Aorta (tissue), 5 donors: ENCODE measurements around the gene SFRP2. TPM values are rescaled to one million over a fixed set of nuclear protein-coding genes. Genes with fewer than 3 reads are reported as not detected.
A peak's percentile ranks its signal among the peaks of the same experiment; 100 is the strongest.

ENCODE experiments used
- ATAC-seq: fragments of 200-7000 bp; cut with Tn5 transposase; one replicate; pipeline ENCODE4 v1.9.1; 2022; ENCODE audit warnings: moderate library complexity; ENCODE audit not compliant: low FRiP score
- DNase-seq, 2 donors: peaks; one replicate each; pipeline ENCODE4 v3.0.0-alpha.2; 2020
- H3K27ac ChIP-seq, 2 donors: one replicate each; pipeline ENCODE4 v1.5.1; 2013; ENCODE audit warnings: low read length in 2 of 2, mild to moderate bottlenecking in 2 of 2, moderate library complexity in 2 of 2, control low read depth in 1 of 2, inconsistent platforms in 1 of 2, low read depth in 1 of 2
- H3K27me3 ChIP-seq, 2 donors: one replicate each; pipeline ENCODE4 v1.6.1; 2013; ENCODE audit warnings: control low read depth in 1 of 2, low read length in 1 of 2, mild to moderate bottlenecking in 1 of 2, moderate library complexity in 1 of 2; ENCODE audit not compliant: insufficient read depth in 2 of 2, control insufficient read depth in 1 of 2
- H3K36me3 ChIP-seq, 2 donors: one replicate each; pipeline ENCODE4 v1.6.1; 2013; ENCODE audit warnings: control low read depth in 1 of 2, low read length in 1 of 2, mild to moderate bottlenecking in 1 of 2; ENCODE audit not compliant: insufficient read depth in 2 of 2, control insufficient read depth in 1 of 2
- H3K4me1 ChIP-seq, 2 donors: one replicate each; pipeline ENCODE4 v1.6.1; 2013; ENCODE audit warnings: low read length in 2 of 2, control low read depth in 1 of 2, mild to moderate bottlenecking in 1 of 2, moderate library complexity in 1 of 2; ENCODE audit not compliant: insufficient read depth in 2 of 2, control insufficient read depth in 1 of 2
- H3K4me3 ChIP-seq, 2 donors: one replicate each; pipeline ENCODE4 v1.5.1; 2013; ENCODE audit warnings: low read length in 2 of 2, control low read depth in 1 of 2, mild to moderate bottlenecking in 1 of 2
- H3K9me3 ChIP-seq: one replicate; pipeline ENCODE4 v1.6.1; 2013; ENCODE audit warnings: mild to moderate bottlenecking, low read length; ENCODE audit not compliant: control insufficient read depth
- WGBS, 2 donors: extraction: QIAGEN DNeasy Blood & Tissue Kit; methylation state at CpG; one replicate each; pipeline ENCODE4 v1.1.7; 2013; 5-methylcytosine and 5-hydroxymethylcytosine counted together
- intact Hi-C, 2 donors: fragments of 100-400 bp; cut with DNase I; formaldehyde crosslinking; loops; one replicate each; pipeline versions ENCODE4 v1.14.2 to v1.15.0; 2022
- long read RNA-seq, 2 donors: library from polyadenylated mRNA; unstranded; transcript quantifications; one replicate each; pipeline ENCODE4 v2.0.0, GENCODE V29; 2020 to 2021
- polyA plus RNA-seq, 2 donors: library from polyadenylated mRNA; stranded (reverse); fragments of 200-250 nt; gene quantifications; one replicate each; pipeline ENCODE4 v1.2.3, GENCODE V29; 2013
- total RNA-seq, 2 donors: library from RNA; stranded (reverse); fragmentation: NEBNext Ultra II Directional; extraction: Animal tissue kit (Norgen Biotek cat#: 25700); gene quantifications; one replicate each; pipeline ENCODE4 v1.2.1, GENCODE V29; 2021
- donor health status: healthy with polysubstance abuse.
- donor health status: Bipolar disorder and iron deficiency.
- donor health status: DM: no; HTN: no; CAD: no.
- donor health status: DM: no; HTN: no; CAD: no.
- donor health status: DM: yes; HTN: yes; CAD: no.

The SFRP2 gene, protein sequence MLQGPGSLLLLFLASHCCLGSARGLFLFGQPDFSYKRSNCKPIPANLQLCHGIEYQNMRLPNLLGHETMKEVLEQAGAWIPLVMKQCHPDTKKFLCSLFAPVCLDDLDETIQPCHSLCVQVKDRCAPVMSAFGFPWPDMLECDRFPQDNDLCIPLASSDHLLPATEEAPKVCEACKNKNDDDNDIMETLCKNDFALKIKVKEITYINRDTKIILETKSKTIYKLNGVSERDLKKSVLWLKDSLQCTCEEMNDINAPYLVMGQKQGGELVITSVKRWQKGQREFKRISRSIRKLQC
- total RNA-seq (1,000 to 10,000 TPM in 1 of 2 donors, 10 to 100 TPM in 1; 91.0 to 1,198 TPM), polyA plus RNA-seq (10 to 100 TPM in 1 of 2 donors, under 1 TPM in 1; 0.92 to 13.0 TPM)
- long read RNA-seq, donor 1, transcript SFRP2-201 (3 exons, 2,032 nt), result major isoform, 789 of 796 reads
- long read RNA-seq, donor 1, partial matches to known transcripts, result 5 of 796 reads
- long read RNA-seq, donor 1, other reads (novel, unspliced or antisense), result 2 of 796 reads
- long read RNA-seq, donor 2, transcript SFRP2-201 (3 exons, 2,032 nt), result major isoform, 2,294 of 2,363 reads
- long read RNA-seq, donor 2, partial matches to known transcripts, result 54 of 2,363 reads
- long read RNA-seq, donor 2, other reads (novel, unspliced or antisense), result 15 of 2,363 reads

DNA sequence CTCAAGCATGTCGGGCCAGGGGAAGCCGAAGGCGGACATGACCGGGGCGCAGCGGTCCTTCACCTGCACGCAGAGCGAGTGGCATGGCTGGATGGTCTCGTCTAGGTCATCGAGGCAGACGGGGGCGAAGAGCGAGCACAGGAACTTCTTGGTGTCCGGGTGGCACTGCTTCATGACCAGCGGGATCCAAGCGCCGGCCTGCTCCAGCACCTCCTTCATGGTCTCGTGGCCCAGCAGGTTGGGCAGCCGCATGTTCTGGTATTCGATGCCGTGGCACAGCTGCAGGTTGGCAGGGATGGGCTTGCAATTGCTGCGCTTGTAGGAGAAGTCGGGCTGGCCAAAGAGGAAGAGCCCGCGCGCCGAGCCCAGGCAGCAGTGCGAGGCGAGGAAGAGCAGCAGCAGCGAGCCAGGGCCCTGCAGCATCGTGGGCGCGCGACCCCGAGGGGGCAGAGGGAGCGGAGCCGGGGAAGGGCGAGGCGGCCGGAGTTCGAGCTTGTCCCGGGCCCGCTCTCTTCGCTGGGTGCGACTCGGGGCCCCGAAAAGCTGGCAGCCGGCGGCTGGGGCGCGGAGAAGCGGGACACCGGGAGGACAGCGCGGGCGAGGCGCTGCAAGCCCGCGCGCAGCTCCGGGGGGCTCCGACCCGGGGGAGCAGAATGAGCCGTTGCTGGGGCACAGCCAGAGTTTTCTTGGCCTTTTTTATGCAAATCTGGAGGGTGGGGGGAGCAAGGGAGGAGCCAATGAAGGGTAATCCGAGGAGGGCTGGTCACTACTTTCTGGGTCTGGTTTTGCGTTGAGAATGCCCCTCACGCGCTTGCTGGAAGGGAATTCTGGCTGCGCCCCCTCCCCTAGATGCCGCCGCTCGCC, at the start of gene SFRP2:
SFRP2 (minus strand) TSS at position 671 of the 864 bp plus-strand sequence; CDS start at position 423, 248 bp downstream.
- H3K27me3 ChIP-seq, result no peaks in the 10 kb centered on the region
- 2 to 3% methylated on average over 64 to 72 of the region's 72 CpGs for WGBS, 2 donors
- H3K36me3 ChIP-seq, result no peaks in the 10 kb centered on the region
- H3K9me3 ChIP-seq, result no peaks in the 10 kb centered on the region
- ATAC-seq (no peak), DNase-seq (peak in 1 of 2 donors; percentile 58)
- no peak within 1 kb of the TSS for H3K27ac ChIP-seq
- peak within 1 kb of the TSS in 1 of 2 donors; percentile 45 for H3K4me3 ChIP-seq
- peaks cover 0 to 2% of the 10 kb centered on the region in 2 donors for H3K4me1 ChIP-seq
- intact Hi-C loops, result no loop called here

DNA sequence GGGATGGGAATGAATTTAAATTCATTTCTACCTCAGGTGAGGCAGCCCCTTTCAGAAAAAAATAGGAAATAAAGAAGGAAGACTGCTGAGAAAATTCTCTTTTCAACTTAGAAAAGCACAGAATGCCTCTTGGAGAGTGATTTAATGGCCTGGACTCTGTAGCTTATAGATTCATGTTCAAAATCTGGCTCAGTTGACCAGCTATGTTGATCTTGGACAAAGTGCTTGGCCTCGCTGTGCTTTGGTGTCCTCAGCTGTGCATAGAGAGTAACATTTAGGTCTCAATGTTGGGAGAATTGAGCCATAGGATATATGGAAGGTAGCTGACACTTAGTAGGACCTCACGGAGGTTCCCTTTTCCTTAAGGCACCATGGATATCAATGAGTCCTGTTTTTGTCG, 49.7 kb upstream of the SFRP2 start:
- intact Hi-C loops, result no loop called here
- H3K27me3 ChIP-seq, result peaks cover 0 to 2% of the 10 kb centered on the region in 2 donors
- no peaks in the 10 kb centered on the region for H3K36me3 ChIP-seq
- no peaks in the 10 kb centered on the region for H3K9me3 ChIP-seq
- H3K27ac ChIP-seq, result no peak overlapping the region
- H3K4me1 ChIP-seq, result no peaks in the 10 kb centered on the region
- 27 to 40% methylated on average over 3 of the region's 3 CpGs for WGBS, 2 donors
- H3K4me3 ChIP-seq, result no peak overlapping the region
- ATAC-seq (no peak), DNase-seq (no peak)

DNA sequence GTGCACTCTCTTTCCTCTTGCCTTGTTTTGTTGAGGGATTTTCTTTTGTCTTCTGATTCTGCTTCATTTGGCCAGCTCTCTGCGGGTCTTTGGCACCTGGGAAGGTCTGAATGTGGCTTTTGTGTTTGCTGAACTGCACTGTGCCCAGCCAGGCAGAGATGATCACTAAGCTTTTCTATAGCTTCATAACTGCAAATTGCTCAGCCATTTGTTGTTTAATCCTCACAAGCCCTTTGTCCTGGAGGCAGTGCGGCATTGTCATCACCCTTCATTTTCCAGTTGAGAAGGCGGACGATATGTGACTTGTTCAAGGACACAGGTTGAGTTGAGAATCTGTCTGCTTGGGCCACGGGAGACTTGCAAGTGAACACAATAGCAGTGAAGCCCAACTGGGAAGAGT, 46.0 kb upstream of the SFRP2 start:
- Histone ChIP-seq H3K27ac (no peak overlapping the region), H3K36me3 (no peaks in the 10 kb centered on the region), H3K27me3 (peaks cover 0 to 4% of the 10 kb centered on the region in 2 donors), H3K4me1 (no peaks in the 10 kb centered on the region), H3K4me3 (no peak overlapping the region), H3K9me3 (no peaks in the 10 kb centered on the region)
- WGBS, 2 donors, result 92 to 94% methylated on average over 5 of the region's 5 CpGs
- ATAC-seq (no peak), DNase-seq (no peak)
- intact Hi-C loops, result no loop called here

DNA sequence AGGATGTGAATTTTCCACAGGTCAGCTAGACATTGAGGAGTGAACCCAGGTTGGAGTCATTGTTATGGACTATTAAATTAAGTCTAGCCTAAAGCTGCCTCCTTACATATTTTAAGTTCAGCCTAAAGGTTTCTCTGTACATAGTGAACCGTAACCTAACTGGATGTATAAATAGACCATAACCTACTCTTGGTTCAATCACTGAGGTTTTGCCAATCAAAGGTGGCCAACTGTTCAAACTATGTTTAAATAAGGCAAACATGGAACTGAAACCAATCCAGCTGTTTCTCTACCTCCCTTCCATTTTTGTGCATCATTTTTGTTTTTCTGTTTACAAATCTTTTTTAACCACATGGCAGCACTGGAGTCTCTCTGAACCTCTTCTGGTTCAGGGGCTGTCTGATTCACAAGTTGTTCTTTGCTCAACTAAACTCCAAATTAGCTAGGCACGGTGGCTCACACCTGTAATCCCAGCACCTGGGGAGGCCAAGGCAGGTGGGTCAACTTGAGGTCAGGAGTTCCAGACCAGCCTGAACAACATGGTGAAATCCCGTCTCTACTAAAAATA, 43.9 kb upstream of the SFRP2 start:
- DNase-seq (no peak), ATAC-seq (no peak)
- peaks cover 0 to 4% of the 10 kb centered on the region in 2 donors for H3K27me3 ChIP-seq
- no peaks in the 10 kb centered on the region for H3K9me3 ChIP-seq
- intact Hi-C loops, result no loop called here
- H3K27ac ChIP-seq, result no peak overlapping the region
- no peak overlapping the region for H3K4me3 ChIP-seq
- no peaks in the 10 kb centered on the region for H3K4me1 ChIP-seq
- no peaks in the 10 kb centered on the region for H3K36me3 ChIP-seq
- WGBS, 2 donors, result 77 to 84% methylated on average over 3 of the region's 3 CpGs

DNA sequence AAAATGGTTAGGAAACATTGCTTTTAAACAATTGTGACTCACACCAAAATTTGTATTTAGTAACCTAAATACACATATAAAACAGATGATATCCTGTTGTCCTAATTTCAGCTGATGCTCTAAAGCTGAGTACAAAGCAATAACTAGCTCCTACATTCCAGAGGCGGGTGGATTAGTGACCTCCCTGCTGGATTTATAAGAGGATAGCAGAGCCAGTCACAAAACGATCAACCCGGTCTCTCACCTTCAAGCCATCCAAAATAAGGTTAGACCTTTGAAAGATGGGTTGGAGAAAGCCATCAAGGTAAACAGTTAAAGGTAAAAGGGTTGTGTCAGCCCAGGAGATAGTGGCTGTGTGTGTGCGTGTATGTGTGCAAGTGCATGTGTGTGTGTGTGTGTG, 43.2 kb upstream of the SFRP2 start:
- no peak for ATAC-seq
- Histone ChIP-seq H3K27ac (no peak overlapping the region), H3K4me3 (no peak overlapping the region), H3K9me3 (no peaks in the 10 kb centered on the region), H3K27me3 (peaks cover 0 to 4% of the 10 kb centered on the region in 2 donors), H3K36me3 (no peaks in the 10 kb centered on the region), H3K4me1 (no peaks in the 10 kb centered on the region)
- whole genome bisulfite sequencing, 2 donors, result 93 to 94% methylated on average over 4 of the region's 4 CpGs
- intact Hi-C loops, result no loop called here
- DNase-seq, result no peak

DNA sequence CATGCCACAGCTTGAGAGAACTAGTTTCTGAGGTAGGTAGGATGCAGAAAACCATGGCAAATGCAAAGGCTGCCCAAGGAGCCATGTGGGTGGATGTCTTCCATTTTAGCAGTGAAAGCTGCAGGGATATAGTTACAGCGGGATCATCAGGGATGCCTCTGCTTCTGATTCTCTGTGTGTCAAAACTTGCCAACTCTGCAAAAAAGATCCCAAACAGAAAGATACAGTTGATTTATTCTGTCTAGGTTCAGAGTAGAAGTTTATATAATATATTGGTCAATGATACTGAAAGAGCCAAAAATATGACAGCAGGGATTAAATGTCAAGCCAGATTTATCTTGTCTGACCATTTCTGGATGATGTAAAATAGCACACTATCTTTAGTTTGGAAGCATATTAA, 42.4 kb upstream of the SFRP2 start:
- intact Hi-C loops, result no loop called here
- 92 to 100% methylated on average over 1 of the region's 1 CpG for WGBS, 2 donors

DNA sequence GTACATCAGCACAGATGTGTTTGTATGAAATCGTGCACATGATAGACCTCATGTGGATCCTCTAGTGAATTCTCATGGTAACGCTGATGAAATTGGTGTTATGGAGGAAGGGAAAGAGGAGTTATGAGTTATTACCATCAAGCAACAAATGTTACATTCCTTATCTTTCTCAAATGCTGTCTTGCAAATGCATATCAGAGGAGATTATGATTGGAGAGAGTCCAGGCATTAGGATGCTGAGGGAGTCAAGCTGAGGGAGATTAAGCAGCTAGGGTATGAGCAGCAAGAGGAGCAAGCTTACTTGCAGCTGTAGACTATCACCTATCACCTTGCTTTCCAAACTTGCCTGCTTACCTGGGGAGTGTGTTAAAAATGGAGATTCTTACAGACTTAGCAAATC, 36.8 kb upstream of the SFRP2 start:
- Histone ChIP-seq H3K4me1 (no peaks in the 10 kb centered on the region), H3K27ac (no peak overlapping the region), H3K9me3 (no peaks in the 10 kb centered on the region), H3K4me3 (no peak overlapping the region), H3K27me3 (no peaks in the 10 kb centered on the region), H3K36me3 (no peaks in the 10 kb centered on the region)
- DNase-seq, result no peak
- 89 to 91% methylated on average over 2 of the region's 2 CpGs for WGBS, 2 donors
- ATAC-seq, result no peak
- intact Hi-C loops, result no loop called here

More for the DNA sequence above, 42.4 kb upstream of the SFRP2 start:
- H3K4me3 ChIP-seq, result no peak overlapping the region
- no peaks in the 10 kb centered on the region for H3K9me3 ChIP-seq
- DNase-seq (no peak), ATAC-seq (no peak)
- no peaks in the 10 kb centered on the region for H3K4me1 ChIP-seq
- no peaks in the 10 kb centered on the region for H3K36me3 ChIP-seq
- no peak overlapping the region for H3K27ac ChIP-seq
- H3K27me3 ChIP-seq, result peaks cover 0 to 4% of the 10 kb centered on the region in 2 donors

DNA sequence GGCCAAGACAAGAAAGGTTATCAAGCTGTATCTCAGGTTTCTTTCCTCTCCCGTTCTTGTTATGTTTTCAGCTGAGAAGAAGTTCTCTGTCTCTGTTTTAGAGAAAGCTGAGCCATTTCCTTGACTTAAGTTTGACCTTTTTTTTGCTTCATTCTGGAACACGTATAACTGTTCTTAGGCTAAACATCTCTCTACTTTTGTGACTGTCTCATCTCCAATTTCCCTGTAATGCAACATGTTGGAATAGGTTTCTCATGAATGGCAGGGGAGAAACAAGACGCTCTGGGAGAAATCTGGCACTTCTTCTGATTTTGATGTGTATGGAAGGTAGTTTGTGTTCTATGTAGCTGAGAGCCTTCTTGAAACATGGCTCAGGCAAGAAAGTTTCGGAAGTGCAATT, 36.2 kb upstream of the SFRP2 start:
- no peaks in the 10 kb centered on the region for H3K4me1 ChIP-seq
- WGBS, 2 donors, result 74 to 77% methylated on average over 4 of the region's 4 CpGs
- H3K4me3 ChIP-seq, result no peak overlapping the region

More for the DNA sequence above, 36.2 kb upstream of the SFRP2 start:
- no peaks in the 10 kb centered on the region for H3K27me3 ChIP-seq
- no peaks in the 10 kb centered on the region for H3K36me3 ChIP-seq
- DNase-seq, result no peak
- intact Hi-C loops, result no loop called here
- no peak overlapping the region for H3K27ac ChIP-seq
- no peaks in the 10 kb centered on the region for H3K9me3 ChIP-seq
- no peak for ATAC-seq
